ENCODE measurements around the gene HIC1.

GRCh38 chr17:2009737-2010136, 45.2 kb upstream of the HIC1 start:
- TF ChIP-seq ISL1 (CRISPR knock-in tag; IDR thresholded peaks at IDR 0.05) = no peak
- no peak for TF ChIP-seq PATZ1 (CRISPR knock-in tag; IDR thresholded peaks at IDR 0.05; ENCODE audit: borderline replicate concordance)
- TF ChIP-seq ZNF565 (CRISPR knock-in tag; conservative IDR thresholded peaks at IDR 0.05; ENCODE audit: low read depth) = no peak
- TF ChIP-seq CSDC2 (CRISPR knock-in tag; IDR thresholded peaks at IDR 0.05) = no peak
